Measurements from ENCODE around the gene TMEM164.

Gene TMEM164

GRCh38 chrX:110173192-110174175 is 170.6 kb downstream of the TMEM164 start:
- DNase-seq, result no peak

GRCh38 chrX:110175146-110175545 is 172.2 kb downstream of the TMEM164 start:
- no peak for DNase-seq

GRCh38 chrX:110175696-110176095 is 172.8 kb downstream of the TMEM164 start:
- no peak for DNase-seq

GRCh38 chrX:110178179-110178865 is 175.4 kb downstream of the TMEM164 start:
- peak; percentile 21 for DNase-seq

- DNase-seq, result no peak
These were observed 177.4 kb downstream of the TMEM164 start for GRCh38 chrX:110180176-110180927.

- DNase-seq, result no peak
These were observed 178.0 kb downstream of the TMEM164 start for GRCh38 chrX:110180928-110181310.

GRCh38 chrX:110181459-110182137 is 178.7 kb downstream of the TMEM164 start:
- no peak for DNase-seq

GRCh38 chrX:110182362-110182761 is 179.4 kb downstream of the TMEM164 start:
- DNase-seq, result no peak

- no peak for DNase-seq
These were observed 180.0 kb downstream of the TMEM164 start for GRCh38 chrX:110182865-110183264.

- DNase-seq, result no peak
These were observed 180.4 kb downstream of the TMEM164 start for GRCh38 chrX:110183314-110183713.

GRCh38 chrX:110188701-110189558 is 186.0 kb downstream of the TMEM164 start:
- no peak for DNase-seq

GRCh38 chrX:110192516-110192915 is 189.6 kb downstream of the TMEM164 start:
- DNase-seq, result no peak

- no peak for DNase-seq
These were observed 192.1 kb downstream of the TMEM164 start for GRCh38 chrX:110194977-110195376.

GRCh38 chrX:110201799-110202198 is 198.9 kb downstream of the TMEM164 start:
- no peak for DNase-seq

GRCh38 chrX:110204986-110205385 is 202.1 kb downstream of the TMEM164 start:
- no peak for DNase-seq

- no peak for DNase-seq
These were observed 205.2 kb downstream of the TMEM164 start for GRCh38 chrX:110208092-110208491.

- no peak for DNase-seq
These were observed 207.7 kb downstream of the TMEM164 start for GRCh38 chrX:110210417-110211139.

- no peak for DNase-seq
These were observed 208.4 kb downstream of the TMEM164 start for GRCh38 chrX:110211340-110211739.

GRCh38 chrX:110212299-110212698 is 209.4 kb downstream of the TMEM164 start:
- DNase-seq, result no peak

- DNase-seq, result no peak
These were observed 210.3 kb downstream of the TMEM164 start for GRCh38 chrX:110213183-110213582.

GRCh38 chrX:110214684-110215083 is 211.8 kb downstream of the TMEM164 start:
- no peak for DNase-seq
